ENCODE data around the gene MAGI2.
"Not testable (repeated sequence)": the region's sequence is repeated elsewhere in the genome, so short reads cannot be mapped to it uniquely, and the experiment has no call there.

Gene MAGI2

GRCh38 chr7:79452495-79453265 is 787 bp downstream of the MAGI2 start:
- TF ChIP-seq, protein P1, sequence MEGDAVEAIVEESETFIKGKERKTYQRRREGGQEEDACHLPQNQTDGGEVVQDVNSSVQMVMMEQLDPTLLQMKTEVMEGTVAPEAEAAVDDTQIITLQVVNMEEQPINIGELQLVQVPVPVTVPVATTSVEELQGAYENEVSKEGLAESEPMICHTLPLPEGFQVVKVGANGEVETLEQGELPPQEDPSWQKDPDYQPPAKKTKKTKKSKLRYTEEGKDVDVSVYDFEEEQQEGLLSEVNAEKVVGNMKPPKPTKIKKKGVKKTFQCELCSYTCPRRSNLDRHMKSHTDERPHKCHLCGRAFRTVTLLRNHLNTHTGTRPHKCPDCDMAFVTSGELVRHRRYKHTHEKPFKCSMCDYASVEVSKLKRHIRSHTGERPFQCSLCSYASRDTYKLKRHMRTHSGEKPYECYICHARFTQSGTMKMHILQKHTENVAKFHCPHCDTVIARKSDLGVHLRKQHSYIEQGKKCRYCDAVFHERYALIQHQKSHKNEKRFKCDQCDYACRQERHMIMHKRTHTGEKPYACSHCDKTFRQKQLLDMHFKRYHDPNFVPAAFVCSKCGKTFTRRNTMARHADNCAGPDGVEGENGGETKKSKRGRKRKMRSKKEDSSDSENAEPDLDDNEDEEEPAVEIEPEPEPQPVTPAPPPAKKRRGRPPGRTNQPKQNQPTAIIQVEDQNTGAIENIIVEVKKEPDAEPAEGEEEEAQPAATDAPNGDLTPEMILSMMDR (IDR thresholded peaks at IDR 0.05; ENCODE audit: low read depth, low read length, missing control alignments) = no peak
- no peak for DNase-seq (ENCODE audit: extremely low read depth, low read depth)
- peak overlapping the region; percentile 63 for H3K4me3 ChIP-seq (replicated peaks; ENCODE audit: low read depth, low read length)

- TF ChIP-seq, protein P1 (IDR thresholded peaks at IDR 0.05; ENCODE audit: low read depth, low read length, missing control alignments) = no peak
- H3K4me3 ChIP-seq (replicated peaks; ENCODE audit: low read depth, low read length) = peak overlapping the region; percentile 63
- DNase-seq (ENCODE audit: extremely low read depth, low read depth) = peak; percentile 55
Measured at GRCh38 chr7:79452032-79452494, 1.4 kb downstream of the MAGI2 start.

GRCh38 chr7:79451580-79451979 is 1.9 kb downstream of the MAGI2 start:
- TF ChIP-seq, protein P1 (IDR thresholded peaks at IDR 0.05; ENCODE audit: low read depth, low read length, missing control alignments) = no peak
- peak overlapping the region; percentile 63 for H3K4me3 ChIP-seq (replicated peaks; ENCODE audit: low read depth, low read length)
- DNase-seq (ENCODE audit: extremely low read depth, low read depth) = no peak

GRCh38 chr7:79442766-79443165 is 10.7 kb downstream of the MAGI2 start:
- DNase-seq (ENCODE audit: extremely low read depth, low read depth); H3K4me3 ChIP-seq (replicated peaks; ENCODE audit: low read depth, low read length): not testable (repeated sequence)

- TF ChIP-seq, protein P1 (IDR thresholded peaks at IDR 0.05; ENCODE audit: low read depth, low read length, missing control alignments) = no peak
- no peak for DNase-seq (ENCODE audit: extremely low read depth, low read depth)
- H3K4me3 ChIP-seq (replicated peaks; ENCODE audit: low read depth, low read length) = no peak overlapping the region
Measured at GRCh38 chr7:79436378-79436777, 17.1 kb downstream of the MAGI2 start.

DNA sequence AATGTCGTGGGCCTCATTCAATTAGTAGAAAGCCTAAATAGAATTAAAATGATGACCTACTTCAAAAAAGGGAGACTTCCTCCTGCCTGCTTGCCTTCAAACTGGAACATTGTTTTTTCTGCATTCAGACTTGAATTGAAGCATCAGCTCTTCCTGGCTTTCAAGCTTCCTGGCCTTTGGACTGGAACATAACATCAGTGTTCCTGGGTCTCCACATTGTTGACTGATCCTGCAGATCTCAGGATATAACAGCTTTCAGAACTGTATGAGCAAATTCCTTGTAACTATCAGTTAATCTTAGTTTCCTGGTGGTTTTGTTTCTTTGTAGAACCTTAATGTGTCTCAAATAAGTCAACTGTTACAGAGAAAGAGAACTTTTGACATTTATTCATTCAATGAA is 18.6 kb downstream of the MAGI2 start:
- no peak overlapping the region for H3K4me3 ChIP-seq (replicated peaks; ENCODE audit: low read depth, low read length)
- TF ChIP-seq, protein P1 (IDR thresholded peaks at IDR 0.05; ENCODE audit: low read depth, low read length, missing control alignments) = no peak
- DNase-seq (ENCODE audit: extremely low read depth, low read depth) = no peak

DNA sequence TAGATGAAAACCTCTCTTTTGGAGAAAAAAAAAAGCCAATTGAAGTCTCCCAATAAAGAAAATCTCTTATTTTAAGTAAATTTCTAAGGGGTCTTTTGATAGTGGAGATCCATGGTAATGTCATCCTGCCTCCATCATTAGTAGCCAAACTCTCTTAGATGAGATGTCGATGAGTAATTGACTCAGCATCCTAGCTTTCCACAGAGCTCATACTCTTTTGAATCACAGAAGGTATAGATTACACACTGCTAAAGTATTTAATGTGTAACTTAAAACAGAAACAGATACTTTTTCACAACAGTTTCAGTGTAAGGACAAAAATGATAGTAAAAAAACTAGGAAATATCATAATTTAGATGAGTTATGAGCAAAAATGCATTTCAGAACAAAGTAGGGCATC is 19.4 kb downstream of the MAGI2 start:
- no peak for DNase-seq (ENCODE audit: extremely low read depth, low read depth)
- TF ChIP-seq, protein P1 (IDR thresholded peaks at IDR 0.05; ENCODE audit: low read depth, low read length, missing control alignments) = no peak
- no peak overlapping the region for H3K4me3 ChIP-seq (replicated peaks; ENCODE audit: low read depth, low read length)

All from HFF-Myc (cell line).